Stimulated activated CD4-positive, alpha-beta T cell treated with anti-CD3 and anti-CD28 coated beads, Interleukin-15, amount 100 ng/mL, for 48 hours (primary cell): ENCODE data around the gene CAPG.
"Not testable (repeated sequence)": the region's sequence is repeated elsewhere in the genome, so short reads cannot be mapped to it uniquely, and the experiment has no call there.

ENCODE experiments used
- DNase-seq, 2 donors: peaks; one replicate each; pipeline ENCODE4 v3.0.0-alpha.2; 2020; ENCODE audit warnings: low read depth in 2 of 2

The CAPG gene

GRCh38 chr2:85396531-85397470, 13.4 kb downstream of the CAPG start:
- DNase-seq = no peak

- DNase-seq = no peak
Observed at GRCh38 chr2:85395912-85396475, 14.2 kb downstream of the CAPG start.

GRCh38 chr2:85394976-85395375, 15.2 kb downstream of the CAPG start:
- DNase-seq = no peak

GRCh38 chr2:85394261-85394681, 15.9 kb downstream of the CAPG start:
- no peak for DNase-seq

GRCh38 chr2:85393836-85394235, 16.3 kb downstream of the CAPG start:
- no peak for DNase-seq

GRCh38 chr2:85390941-85391669, 19.1 kb downstream of the CAPG start:
- peak; percentile 39 to 69 for DNase-seq

- no peak for DNase-seq
Observed at GRCh38 chr2:85388878-85389538, 21.2 kb downstream of the CAPG start.

- DNase-seq = no peak
Observed at GRCh38 chr2:85387754-85388153, 22.4 kb downstream of the CAPG start.

- no peak for DNase-seq
Observed at GRCh38 chr2:85385746-85386145, 24.4 kb downstream of the CAPG start.

GRCh38 chr2:85383850-85384249, 26.3 kb downstream of the CAPG start:
- DNase-seq = no peak

GRCh38 chr2:85383151-85383550, 27.0 kb downstream of the CAPG start:
- not testable (repeated sequence) for DNase-seq

- DNase-seq = no peak
Observed at GRCh38 chr2:85380048-85380447, 30.1 kb downstream of the CAPG start.

- no peak for DNase-seq
Observed at GRCh38 chr2:85378257-85378656, 31.9 kb downstream of the CAPG start.

GRCh38 chr2:85377083-85377482, 33.1 kb downstream of the CAPG start:
- DNase-seq = no peak

GRCh38 chr2:85376291-85377065, 33.7 kb downstream of the CAPG start:
- DNase-seq = no peak

- no peak for DNase-seq
Observed at GRCh38 chr2:85371045-85371444, 39.1 kb downstream of the CAPG start.

GRCh38 chr2:85369500-85369899, 40.7 kb downstream of the CAPG start:
- DNase-seq = no peak

- no peak for DNase-seq
Observed at GRCh38 chr2:85368921-85369320, 41.2 kb downstream of the CAPG start.

GRCh38 chr2:85367180-85367579, 43.0 kb downstream of the CAPG start:
- no peak for DNase-seq

- DNase-seq = not testable (repeated sequence)
Observed at GRCh38 chr2:85362653-85363387, 47.3 kb downstream of the CAPG start.
